Astrocyte (in vitro differentiated cells and primary cell): ENCODE data around the gene CYP27B1. TPM values are rescaled to one million over a fixed set of nuclear protein-coding genes. Genes with fewer than 3 reads are reported as not detected.

ENCODE experiments used
- DNase-seq: peaks from one replicate; pipeline ENCODE4 v3.0.0-alpha.2; 2010; ENCODE audit warnings: low read depth
- FAIRE-seq: peaks from 2 replicates; lab custom pipeline; 2011; peaks lifted over from hg19 to GRCh38; lab: Jason Lieb, UNC
- H2AFZ ChIP-seq: 2 replicates; pipeline ENCODE4 v1.6.0; 2012; ENCODE audit warnings: low read depth, low read length, inconsistent platforms
- H3K27ac ChIP-seq: 2 replicates; pipeline ENCODE4 v1.5.1; 2011; ENCODE audit warnings: low read depth, low read length, inconsistent platforms
- H3K27me3 ChIP-seq: 2 replicates; pipeline ENCODE4 v1.6.0; 2011; ENCODE audit warnings: low read length, inconsistent platforms; ENCODE audit not compliant: insufficient read depth
- H3K36me3 ChIP-seq: 2 replicates; pipeline ENCODE4 v1.5.1; 2011; ENCODE audit warnings: low read length, inconsistent platforms; ENCODE audit not compliant: insufficient read depth
- H3K4me1 ChIP-seq: 2 replicates; pipeline ENCODE4 v1.5.1; 2011; ENCODE audit warnings: low read length, inconsistent platforms; ENCODE audit not compliant: insufficient read depth
- H3K4me2 ChIP-seq: 2 replicates; pipeline ENCODE4 v1.6.0; 2012; ENCODE audit warnings: low read length, inconsistent platforms
- H3K4me3 ChIP-seq: 2 replicates; pipeline ENCODE4 v1.5.1; 2011; ENCODE audit warnings: low read depth, mild to moderate bottlenecking, low read length, inconsistent platforms; ENCODE audit not compliant: insufficient read depth
- H3K79me2 ChIP-seq: 2 replicates; pipeline ENCODE4 v1.6.0; 2012; ENCODE audit warnings: mild to moderate bottlenecking, low read length, inconsistent platforms; ENCODE audit not compliant: insufficient read depth
- H3K9ac ChIP-seq: 2 replicates; pipeline ENCODE4 v1.6.0; 2012; ENCODE audit warnings: mild to moderate bottlenecking, low read length, inconsistent platforms
- H3K9me3 ChIP-seq: 2 replicates; pipeline ENCODE4 v1.5.1; 2012; ENCODE audit warnings: low read depth, mild to moderate bottlenecking, low read length, inconsistent platforms; ENCODE audit not compliant: insufficient read depth
- H4K20me1 ChIP-seq: 2 replicates; pipeline ENCODE4 v1.6.0; 2012; ENCODE audit warnings: low read length, inconsistent platforms; ENCODE audit not compliant: insufficient read depth
- H3K27ac Mint-ChIP-seq: one replicate; pipeline ENCODE4 v1.8.0; 2021; ENCODE audit warnings: mild to moderate bottlenecking, mixed read lengths; ENCODE audit not compliant: unreplicated experiment
- H3K27me3 Mint-ChIP-seq: one replicate; pipeline ENCODE4 v1.8.0; 2021; ENCODE audit warnings: low read depth, mixed read lengths; ENCODE audit not compliant: unreplicated experiment
- H3K36me3 Mint-ChIP-seq: one replicate; pipeline ENCODE4 v1.8.0; 2021; ENCODE audit warnings: low read depth, mixed read lengths; ENCODE audit not compliant: unreplicated experiment
- H3K4me1 Mint-ChIP-seq: one replicate; pipeline ENCODE4 v1.8.0; 2021; ENCODE audit warnings: low read depth, mixed read lengths; ENCODE audit not compliant: unreplicated experiment
- H3K4me3 Mint-ChIP-seq: one replicate; pipeline ENCODE4 v1.8.0; 2021; ENCODE audit warnings: mild to moderate bottlenecking, moderate library complexity, mixed read lengths; ENCODE audit not compliant: unreplicated experiment
- H3K9me3 Mint-ChIP-seq: one replicate; pipeline ENCODE4 v1.8.0; 2021; ENCODE audit warnings: mild to moderate bottlenecking, mixed read lengths; ENCODE audit not compliant: unreplicated experiment
- EZH2 ChIP-seq: IDR thresholded peaks from 2 replicates; pipeline ENCODE4 v1.6.1; 2012; ENCODE audit warnings: mild to moderate bottlenecking, low read length, inconsistent platforms; ENCODE audit not compliant: insufficient read depth
- total RNA-seq: library from RNA; stranded (reverse); gene quantifications from 2 replicates; pipeline ENCODE4 v1.2.1, GENCODE V29; 2021
- TF ChIP-seq, protein P1 (sequence below): IDR thresholded peaks from 2 replicates; pipeline ENCODE4 v1.5.1; 2011; ENCODE audit warnings: low read depth, mild to moderate bottlenecking, inconsistent platforms, low read length, moderate library complexity; ENCODE audit not compliant: insufficient read depth

Gene CYP27B1
- total RNA-seq, 1 donor from 2014 or later, result 1.5 TPM

GRCh38 chr12:57783861-57784260, 17.0 kb upstream of the CYP27B1 start:
- Histone ChIP-seq H3K79me2 (peaks cover 18% of the 10 kb centered on the region), H3K9me3 (no peaks in the 10 kb centered on the region), H3K9ac (no peak overlapping the region), H3K4me1 (peaks cover 4% of the 10 kb centered on the region), H3K4me3 (no peak overlapping the region), H4K20me1 (peaks cover 5% of the 10 kb centered on the region), H3K27ac (no peak overlapping the region), H3K27me3 (no peaks in the 10 kb centered on the region), H3K36me3 (peaks cover 28% of the 10 kb centered on the region), H2AFZ (no peak overlapping the region), H3K4me2 (no peak overlapping the region)
- no peak for TF ChIP-seq EZH2
- TF ChIP-seq, protein P1, sequence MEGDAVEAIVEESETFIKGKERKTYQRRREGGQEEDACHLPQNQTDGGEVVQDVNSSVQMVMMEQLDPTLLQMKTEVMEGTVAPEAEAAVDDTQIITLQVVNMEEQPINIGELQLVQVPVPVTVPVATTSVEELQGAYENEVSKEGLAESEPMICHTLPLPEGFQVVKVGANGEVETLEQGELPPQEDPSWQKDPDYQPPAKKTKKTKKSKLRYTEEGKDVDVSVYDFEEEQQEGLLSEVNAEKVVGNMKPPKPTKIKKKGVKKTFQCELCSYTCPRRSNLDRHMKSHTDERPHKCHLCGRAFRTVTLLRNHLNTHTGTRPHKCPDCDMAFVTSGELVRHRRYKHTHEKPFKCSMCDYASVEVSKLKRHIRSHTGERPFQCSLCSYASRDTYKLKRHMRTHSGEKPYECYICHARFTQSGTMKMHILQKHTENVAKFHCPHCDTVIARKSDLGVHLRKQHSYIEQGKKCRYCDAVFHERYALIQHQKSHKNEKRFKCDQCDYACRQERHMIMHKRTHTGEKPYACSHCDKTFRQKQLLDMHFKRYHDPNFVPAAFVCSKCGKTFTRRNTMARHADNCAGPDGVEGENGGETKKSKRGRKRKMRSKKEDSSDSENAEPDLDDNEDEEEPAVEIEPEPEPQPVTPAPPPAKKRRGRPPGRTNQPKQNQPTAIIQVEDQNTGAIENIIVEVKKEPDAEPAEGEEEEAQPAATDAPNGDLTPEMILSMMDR, result no peak
- FAIRE-seq, result no peak
- no peaks in the 10 kb centered on the region for H3K27me3 Mint-ChIP-seq
- peak overlapping the region; percentile 80 for H3K4me3 Mint-ChIP-seq
- H3K27ac Mint-ChIP-seq, result peak overlapping the region; percentile 62
- peaks cover 5% of the 10 kb centered on the region for H3K4me1 Mint-ChIP-seq
- DNase-seq, result no peak
- H3K9me3 Mint-ChIP-seq, result no peaks in the 10 kb centered on the region
- peaks cover 6% of the 10 kb centered on the region for H3K36me3 Mint-ChIP-seq

DNA sequence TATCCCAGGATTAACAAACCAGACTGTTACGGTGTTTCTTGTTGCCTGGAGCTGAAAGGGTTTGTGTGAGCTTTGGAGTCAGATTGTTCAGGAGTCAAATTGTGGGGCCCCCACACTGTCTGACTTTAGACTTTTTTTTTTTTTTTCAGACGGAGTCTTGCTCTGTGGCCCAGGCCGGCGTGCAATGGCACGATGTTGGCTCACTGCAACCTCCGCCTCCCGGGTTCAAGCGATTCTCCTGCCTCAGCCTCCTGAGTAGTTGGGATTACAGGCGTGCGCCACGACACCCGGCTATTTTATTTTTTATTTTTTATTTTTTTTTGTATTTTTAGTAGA, 16.6 kb upstream of the CYP27B1 start:
- Mint-ChIP-seq H3K4me1 (peaks cover 5% of the 10 kb centered on the region), H3K4me3 (peak overlapping the region; percentile 100), H3K27ac (peak overlapping the region; percentile 94), H3K9me3 (no peaks in the 10 kb centered on the region), H3K27me3 (no peaks in the 10 kb centered on the region), H3K36me3 (peaks cover 8% of the 10 kb centered on the region)
- peak overlapping the region; percentile 93 for H3K4me2 ChIP-seq
- H3K9me3 ChIP-seq, result no peaks in the 10 kb centered on the region
- peak overlapping the region; percentile 94 for H2AFZ ChIP-seq
- TF ChIP-seq, protein P1, result no peak
- TF ChIP-seq EZH2, result no peak
- DNase-seq (no peak), FAIRE-seq (no peak)
- peak overlapping the region; percentile 97 for H3K9ac ChIP-seq
- peak overlapping the region; percentile 75 for H3K27ac ChIP-seq
- no peaks in the 10 kb centered on the region for H3K27me3 ChIP-seq
- H3K4me3 ChIP-seq, result peak overlapping the region; percentile 96
- H3K36me3 ChIP-seq, result peaks cover 26% of the 10 kb centered on the region
- peaks cover 4% of the 10 kb centered on the region for H3K4me1 ChIP-seq
- H4K20me1 ChIP-seq, result peaks cover 5% of the 10 kb centered on the region
- H3K79me2 ChIP-seq, result peaks cover 18% of the 10 kb centered on the region

DNA sequence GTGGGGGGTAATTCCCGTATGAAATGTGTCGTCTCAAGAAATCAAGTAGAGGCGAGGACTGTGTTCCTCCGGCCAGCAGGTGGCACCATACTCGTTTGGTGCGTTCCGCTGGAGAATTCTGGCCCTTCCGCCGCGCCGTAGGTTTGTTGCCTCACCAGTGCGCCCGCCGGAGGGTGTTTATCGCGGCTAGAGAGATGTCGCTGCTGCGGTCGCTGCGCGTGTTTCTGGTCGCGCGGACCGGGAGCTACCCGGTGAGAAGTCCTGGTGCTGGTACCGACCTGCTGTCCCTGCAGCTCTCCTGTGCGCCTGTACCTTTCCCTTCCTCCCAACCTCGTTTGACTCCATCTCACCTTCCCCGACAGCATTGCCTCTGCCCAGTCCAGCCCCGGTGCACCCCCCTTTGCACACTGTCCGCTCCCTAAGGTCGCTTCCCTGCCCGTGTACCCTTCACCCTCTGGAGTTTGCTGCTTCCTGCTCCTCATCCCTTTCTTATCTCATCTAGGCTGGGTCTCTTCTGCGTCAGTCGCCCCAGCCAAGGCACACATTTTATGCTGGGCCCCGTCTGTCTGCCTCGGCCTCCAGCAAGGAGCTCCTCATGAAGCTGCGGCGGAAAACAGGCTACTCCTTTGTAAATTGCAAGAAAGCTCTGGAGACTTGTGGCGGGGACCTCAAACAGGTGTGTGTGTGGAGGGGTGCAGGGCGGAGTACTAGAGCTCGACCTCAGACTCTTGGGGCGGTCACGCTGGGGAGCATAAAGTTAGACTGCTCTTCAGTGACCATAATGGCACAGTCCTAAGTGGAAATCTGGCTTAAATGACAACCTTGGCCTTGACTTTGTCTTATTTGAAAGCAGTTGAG, 16.0 kb upstream of the CYP27B1 start, which contains the start of gene TSFM:
Gene TSFM (plus strand): TSS at position 180 of the 858 bp plus-strand sequence. CDS start 15 bp downstream, at position 195.
- Histone ChIP-seq H3K4me3 (peak within 1 kb of the TSS; percentile 96), H4K20me1 (peaks cover 5% of the 10 kb centered on the region), H3K9ac (peak within 1 kb of the TSS; percentile 97), H3K36me3 (peaks cover 26% of the 10 kb centered on the region), H2AFZ (peak within 1 kb of the TSS; percentile 94), H3K79me2 (peaks cover 18% of the 10 kb centered on the region), H3K9me3 (no peaks in the 10 kb centered on the region), H3K27me3 (no peaks in the 10 kb centered on the region), H3K27ac (peak within 1 kb of the TSS; percentile 75), H3K4me1 (peaks cover 4% of the 10 kb centered on the region), H3K4me2 (peak within 1 kb of the TSS; percentile 93)
- Mint-ChIP-seq H3K9me3 (no peaks in the 10 kb centered on the region), H3K27me3 (no peaks in the 10 kb centered on the region), H3K4me1 (peaks cover 5% of the 10 kb centered on the region), H3K4me3 (peak within 1 kb of the TSS; percentile 100), H3K27ac (peak within 1 kb of the TSS; percentile 94), H3K36me3 (peaks cover 8% of the 10 kb centered on the region)
- DNase-seq, result peak; percentile 86
- FAIRE-seq, result no peak
- no peak for TF ChIP-seq EZH2
- TF ChIP-seq, protein P1, result peak; percentile 95
